ENCODE measurements around the gene ZNF438. TPM values are rescaled to one million over a fixed set of nuclear protein-coding genes. Genes with fewer than 3 reads are reported as not detected.

The ZNF438 gene
- total and polyA plus RNA-seq, 10 of the 15 experiments (the other 5 are each of a cell fraction or from before 2014, with no cell fraction given) = 0.93 to 5.2 (median 1.9) TPM

GRCh38 chr10:31069411-31069810 is 37.7 kb upstream of the ZNF438 start:
- WGBS (ENCODE audit: insufficient coverage, insufficient replicate concordance, low lambda C conversion rate, missing lambda C conversion rate) = 88% methylated on average over 3 of the region's 3 CpGs
- no peak for ATAC-seq
- H3K36me3 ChIP-seq (ENCODE audit: control insufficient read depth in 2 of 2, insufficient read depth in 2 of 2, low read length in 1 of 2) = no peaks in the 10 kb centered on the region
- H3K9me3 ChIP-seq (replicated peaks; ENCODE audit: control insufficient read depth, insufficient read depth, low read length) = no peaks in the 10 kb centered on the region
- H3K4me2 ChIP-seq (ENCODE audit: control insufficient read depth, insufficient read depth) = no peak overlapping the region
- H3K79me2 ChIP-seq (ENCODE audit: control insufficient read depth, insufficient read depth, low read length) = no peaks in the 10 kb centered on the region
- no peaks in the 10 kb centered on the region for H4K20me1 ChIP-seq (ENCODE audit: control insufficient read depth, insufficient read depth)
- TF ChIP-seq CREM (IDR thresholded peaks at IDR 0.05; ENCODE audit: low read depth) = no peak
- TF ChIP-seq EZH2 (IDR thresholded peaks at IDR 0.05; ENCODE audit: borderline replicate concordance, control insufficient read depth, low read depth, low read length) = no peak
- TF ChIP-seq SMARCA5 (IDR thresholded peaks at IDR 0.05) = no peak
- TF ChIP-seq MYB (IDR thresholded peaks at IDR 0.05; ENCODE audit: borderline replicate concordance, low read depth, low read length) = no peak
- no peak for TF ChIP-seq ETV6 (conservative IDR thresholded peaks at IDR 0.05 in 1 of 2, IDR thresholded peaks at IDR 0.05 in 1 of 2; ENCODE audit: borderline replicate concordance in 1 of 2, low read depth in 1 of 2)
- no peak for TF ChIP-seq NFIC (IDR thresholded peaks at IDR 0.05; ENCODE audit: low read depth, low read length)
- TF ChIP-seq, protein P1, sequence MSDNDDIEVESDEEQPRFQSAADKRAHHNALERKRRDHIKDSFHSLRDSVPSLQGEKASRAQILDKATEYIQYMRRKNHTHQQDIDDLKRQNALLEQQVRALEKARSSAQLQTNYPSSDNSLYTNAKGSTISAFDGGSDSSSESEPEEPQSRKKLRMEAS (IDR thresholded peaks at IDR 0.05; ENCODE audit: low read depth, low read length) = no peak
- no peak for TF ChIP-seq MXI1 (IDR thresholded peaks at IDR 0.05; ENCODE audit: low read depth, low read length)
- TF ChIP-seq ZZZ3 (IDR thresholded peaks at IDR 0.05; ENCODE audit: control insufficient read depth, insufficient read length, low read depth) = no peak
- TF ChIP-seq JUNB (IDR thresholded peaks at IDR 0.05) = no peak
- no peak for TF ChIP-seq KLF5 (IDR thresholded peaks at IDR 0.05; ENCODE audit: partially characterized antibody)
- TF ChIP-seq, protein P2, sequence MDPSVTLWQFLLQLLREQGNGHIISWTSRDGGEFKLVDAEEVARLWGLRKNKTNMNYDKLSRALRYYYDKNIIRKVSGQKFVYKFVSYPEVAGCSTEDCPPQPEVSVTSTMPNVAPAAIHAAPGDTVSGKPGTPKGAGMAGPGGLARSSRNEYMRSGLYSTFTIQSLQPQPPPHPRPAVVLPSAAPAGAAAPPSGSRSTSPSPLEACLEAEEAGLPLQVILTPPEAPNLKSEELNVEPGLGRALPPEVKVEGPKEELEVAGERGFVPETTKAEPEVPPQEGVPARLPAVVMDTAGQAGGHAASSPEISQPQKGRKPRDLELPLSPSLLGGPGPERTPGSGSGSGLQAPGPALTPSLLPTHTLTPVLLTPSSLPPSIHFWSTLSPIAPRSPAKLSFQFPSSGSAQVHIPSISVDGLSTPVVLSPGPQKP (IDR thresholded peaks at IDR 0.05; ENCODE audit: low read depth, low read length) = no peak
- CTCF ChIA-PET = no interaction called here
- intact Hi-C loops (cut with micrococcal nuclease; ENCODE audit: unreplicated experiment) (no loop called here), in situ Hi-C loops (cut with MboI) (no loop called here)
- H3K9ac ChIP-seq (ENCODE audit: control insufficient read depth, insufficient read depth, low read length) = no peak overlapping the region
- no peak for DNase-seq (ENCODE audit: low read depth, low spot score)
- no TSS peak for BruUV-seq (replicated peaks)
- SMC1A ChIA-PET (ENCODE audit: uncharacterized antibody, unreplicated experiment) = no interaction called here
- POLR2A ChIA-PET = interaction anchor here (0.6 kb wide), 1 partner anchor 54 kb away, joined by 3 read pairs; no protein-coding TSS in a partner anchor
- RAD21 ChIA-PET (ENCODE audit: unreplicated experiment) = no interaction called here
- H3K27me3 ChIP-seq (replicated peaks in 1 of 2; ENCODE audit: control insufficient read depth in 2 of 2, insufficient read depth in 2 of 2, low read length in 1 of 2) = peaks cover 0 to 2% of the 10 kb centered on the region in 2 experiments; a peak in 1 of 4 replicates
- no peak for FAIRE-seq
- H3K27ac ChIP-seq (ENCODE audit: control insufficient read depth, insufficient read depth) = no peak overlapping the region
- H3K4me3 ChIP-seq = no peak overlapping the region
- H3K4me1 ChIP-seq (ENCODE audit: control insufficient read depth, insufficient read depth, low read length) = no peaks in the 10 kb centered on the region
- H2AFZ ChIP-seq (ENCODE audit: control insufficient read depth, low read depth, low read length) = no peak overlapping the region
